GM23248 (cell line): ENCODE results near the gene LEUTX. TPM values are rescaled to one million over a fixed set of nuclear protein-coding genes. Genes with fewer than 3 reads are reported as not detected.

Experiments used
- DNase-seq: peaks from one replicate; pipeline ENCODE4 v3.0.0-alpha.2; 2015
- H2AFZ ChIP-seq: fragments of 200-600 bp; sonication (generic); 2 replicates; pipeline ENCODE4 v1.6.1; 2016; ENCODE audit warnings: antibody characterized with exemption
- H3F3A ChIP-seq: fragments of 200-600 bp; sonication (generic); 2 replicates; pipeline ENCODE4 v1.6.1; 2016; ENCODE audit warnings: mild to moderate bottlenecking, antibody characterized with exemption, mixed run types; ENCODE audit not compliant: insufficient read depth
- H3K27ac ChIP-seq: fragments of 200-600 bp; sonication (generic); 2 replicates; pipeline ENCODE4 v1.5.1; 2016; ENCODE audit warnings: mild to moderate bottlenecking
- H3K27me3 ChIP-seq: fragments of 200-600 bp; sonication (generic); replicated peaks from 2 replicates; pipeline ENCODE4 v1.6.1; 2016; ENCODE audit warnings: mild to moderate bottlenecking; ENCODE audit not compliant: insufficient read depth
- H3K36me3 ChIP-seq: fragments of 200-600 bp; sonication (generic); 2 replicates; pipeline ENCODE4 v1.6.1; 2016; ENCODE audit warnings: low read depth, mild to moderate bottlenecking
- H3K4me1 ChIP-seq: fragments of 200-600 bp; sonication (generic); 2 replicates; pipeline ENCODE4 v1.6.1; 2016; ENCODE audit warnings: mild to moderate bottlenecking; ENCODE audit not compliant: insufficient read depth
- H3K4me2 ChIP-seq: fragments of 200-600 bp; sonication (generic); one replicate; pipeline ENCODE4 v1.6.1; 2016; ENCODE audit warnings: mild to moderate bottlenecking; ENCODE audit not compliant: unreplicated experiment
- H3K4me3 ChIP-seq: fragments of 200-600 bp; sonication (generic); 2 replicates; pipeline ENCODE4 v1.5.1; 2016; ENCODE audit warnings: mild to moderate bottlenecking
- H3K79me2 ChIP-seq: fragments of 200-600 bp; sonication (generic); 2 replicates; pipeline ENCODE4 v1.6.1; 2016; ENCODE audit warnings: mild to moderate bottlenecking; ENCODE audit not compliant: insufficient read depth
- H3K9ac ChIP-seq: fragments of 200-600 bp; sonication (generic); 2 replicates; pipeline ENCODE4 v1.6.1; 2016; ENCODE audit warnings: mild to moderate bottlenecking
- H3K9me2 ChIP-seq: fragments of 200-600 bp; sonication (generic); 2 replicates; pipeline ENCODE4 v1.6.1; 2016; ENCODE audit warnings: mixed run types, mild to moderate bottlenecking, moderate library complexity; ENCODE audit not compliant: insufficient read depth
- H3K9me3 ChIP-seq: fragments of 200-600 bp; sonication (generic); one replicate; pipeline ENCODE4 v1.6.1; 2017; ENCODE audit warnings: low read depth
- H4K20me1 ChIP-seq: fragments of 200-600 bp; sonication (generic); 2 replicates; pipeline ENCODE4 v1.6.0; 2016; ENCODE audit not compliant: insufficient read depth
- EZH2 ChIP-seq: fragments of 200-600 bp; sonication (generic); IDR thresholded peaks from 2 replicates; pipeline ENCODE4 v1.6.1; 2018; ENCODE audit warnings: antibody characterized with exemption, mild to moderate bottlenecking; ENCODE audit not compliant: insufficient read depth, poor library complexity, severe bottlenecking
- EZH2phosphoT487 ChIP-seq: fragments of 200-600 bp; sonication (generic); IDR thresholded peaks from 2 replicates; pipeline ENCODE4 v1.6.1; 2018; ENCODE audit warnings: antibody characterized with exemption, moderate library complexity, mild to moderate bottlenecking, low read depth; ENCODE audit not compliant: insufficient read depth
- WGBS, 2 experiments: methylation state at CpG; one replicate each; pipeline ENCODE4 v1.1.6; 2015 to 2017; ENCODE audit warnings: low lambda C conversion rate in 2 of 2, low coverage in 1 of 2; ENCODE audit errors: missing lambda C conversion rate in 2 of 2; 5-methylcytosine and 5-hydroxymethylcytosine counted together
- in situ Hi-C: fragments of 300-500 bp; cut with MboI; formaldehyde crosslinking; loops from 2 replicates; pipeline ENCODE4 v1.15.0; 2020
- polyA plus RNA-seq: library from polyadenylated mRNA; unstranded; fragments of >200 nt; fragmentation: Nextera tagmentation; extraction: Ambion mirVana; gene quantifications from 2 replicates; pipeline ENCODE4 v1.2.1, GENCODE V29; 2016
- total RNA-seq: library from RNA; depleted of rRNA; stranded (reverse); fragments of >200 nt; shearing (Covaris generic); gene quantifications from 2 replicates; pipeline ENCODE4 v1.2.3, GENCODE V29; 2014

Gene LEUTX
- total and polyA plus RNA-seq, 2 experiments from 2014 or later: not detected

GRCh38 chr19:39825531-39826076 lies 47.0 kb downstream of the LEUTX start:
- TF ChIP-seq EZH2phosphoT487 (no peak), EZH2 (no peak)
- no peak overlapping the region for H2AFZ ChIP-seq
- WGBS, 2 experiments: 84 to 85% methylated on average over 9 to 17 of the region's 17 CpGs
- no peaks in the 10 kb centered on the region for H3K9me3 ChIP-seq
- peaks cover 7% of the 10 kb centered on the region; the same call in 1 of the 2 replicates for H3F3A ChIP-seq
- no peak overlapping the region for H3K9ac ChIP-seq
- no peak overlapping the region for H3K4me3 ChIP-seq
- H3K9me2 ChIP-seq: no peaks in the 10 kb centered on the region
- H3K27me3 ChIP-seq: no peaks in the 10 kb centered on the region
- no peak overlapping the region for H3K27ac ChIP-seq
- H4K20me1 ChIP-seq: no peaks in the 10 kb centered on the region
- in situ Hi-C loops: no loop called here
- peaks cover 16% of the 10 kb centered on the region for H3K79me2 ChIP-seq
- H3K36me3 ChIP-seq: peaks cover 18% of the 10 kb centered on the region; the same call in 1 of the 2 replicates
- H3K4me1 ChIP-seq: peaks cover 5% of the 10 kb centered on the region
- no peak for DNase-seq
- no peak overlapping the region for H3K4me2 ChIP-seq

- Histone ChIP-seq H3K27me3 (no peaks in the 10 kb centered on the region), H2AFZ (no peak overlapping the region), H3K4me1 (peaks cover 5% of the 10 kb centered on the region), H4K20me1 (no peaks in the 10 kb centered on the region), H3K36me3 (peaks cover 18% of the 10 kb centered on the region; the same call in 1 of the 2 replicates), H3K27ac (no peak overlapping the region), H3F3A (peaks cover 7% of the 10 kb centered on the region; the same call in 1 of the 2 replicates), H3K9ac (no peak overlapping the region), H3K9me3 (no peaks in the 10 kb centered on the region), H3K9me2 (no peaks in the 10 kb centered on the region), H3K4me3 (no peak overlapping the region), H3K79me2 (peaks cover 25% of the 10 kb centered on the region), H3K4me2 (no peak overlapping the region)
- no peak for TF ChIP-seq EZH2
- TF ChIP-seq EZH2phosphoT487: no peak
- whole genome bisulfite sequencing, 2 experiments: 85 to 91% methylated on average over 15 to 35 of the region's 35 CpGs
- DNase-seq: no peak
- in situ Hi-C loops: no loop called here
These were observed 47.8 kb downstream of the LEUTX start for GRCh38 chr19:39826311-39826945.

- peaks cover 8% of the 10 kb centered on the region for H3K4me1 ChIP-seq
- H4K20me1 ChIP-seq: no peaks in the 10 kb centered on the region
- DNase-seq: no peak
- TF ChIP-seq EZH2: no peak
- TF ChIP-seq EZH2phosphoT487: no peak
- in situ Hi-C loops: no loop called here
- H3K9me2 ChIP-seq: no peaks in the 10 kb centered on the region
- 84 to 89% methylated on average over 7 to 11 of the region's 13 CpGs for WGBS, 2 experiments
- no peaks in the 10 kb centered on the region for H3K9me3 ChIP-seq
- peaks cover 18% of the 10 kb centered on the region; the same call in 1 of the 2 replicates for H3K36me3 ChIP-seq
- H3K79me2 ChIP-seq: peaks cover 31% of the 10 kb centered on the region
- H3K27me3 ChIP-seq: no peaks in the 10 kb centered on the region
- H3K27ac ChIP-seq: no peak overlapping the region
- no peak overlapping the region for H3K4me3 ChIP-seq
- no peak overlapping the region for H3K9ac ChIP-seq
- H3F3A ChIP-seq: peaks cover 7% of the 10 kb centered on the region; the same call in 1 of the 2 replicates
- H3K4me2 ChIP-seq: no peak overlapping the region
- no peak overlapping the region for H2AFZ ChIP-seq
These were observed 48.6 kb downstream of the LEUTX start for GRCh38 chr19:39827216-39827615.

- Histone ChIP-seq H3K79me2 (peaks cover 36% of the 10 kb centered on the region), H3K36me3 (peaks cover 18% of the 10 kb centered on the region; the same call in 1 of the 2 replicates), H3F3A (peaks cover 7% of the 10 kb centered on the region; the same call in 1 of the 2 replicates), H3K27ac (no peak overlapping the region), H3K4me3 (no peak overlapping the region), H3K4me2 (no peak overlapping the region), H3K9ac (no peak overlapping the region), H2AFZ (no peak overlapping the region), H3K27me3 (no peaks in the 10 kb centered on the region), H4K20me1 (no peaks in the 10 kb centered on the region), H3K4me1 (peaks cover 16% of the 10 kb centered on the region), H3K9me2 (no peaks in the 10 kb centered on the region), H3K9me3 (no peaks in the 10 kb centered on the region)
- DNase-seq: no peak
- in situ Hi-C loops: no loop called here
- 73 to 79% methylated on average over 25 to 26 of the region's 26 CpGs for WGBS, 2 experiments
- no peak for TF ChIP-seq EZH2
- TF ChIP-seq EZH2phosphoT487: no peak
These were observed 49.5 kb downstream of the LEUTX start for GRCh38 chr19:39828015-39828653.
